Measurements from ENCODE around the gene SSR1. TPM values are rescaled to one million over a fixed set of nuclear protein-coding genes. Genes with fewer than 3 reads are reported as not detected.

Gene SSR1
- total RNA-seq, 2 experiments from 2014 or later: 49.6 to 55.1 TPM

- no peaks in the 10 kb centered on the region for H3K27me3 Mint-ChIP-seq
- peak overlapping the region; percentile 54 for H3K27ac Mint-ChIP-seq
- Histone ChIP-seq H3K9me3 (ENCODE audit: control insufficient read depth in 1 of 2, insufficient read depth in 1 of 2, low read length in 2 of 2) (no peaks in the 10 kb centered on the region), H3K36me3 (ENCODE audit: insufficient read depth, low read length) (peaks cover 35% of the 10 kb centered on the region), H3K27ac (ENCODE audit: low read depth in 1 of 2, low read length in 2 of 2) (no peak overlapping the region), H3K4me1 (ENCODE audit: insufficient read depth, low read length) (peaks cover 20% of the 10 kb centered on the region), H3K27me3 (ENCODE audit: control insufficient read depth in 1 of 2, insufficient read depth in 2 of 2, low read length in 2 of 2) (no peaks in the 10 kb centered on the region), H3K4me3 (ENCODE audit: low read length) (no peak overlapping the region)
- no peak for DNase-seq
- ATAC-seq (ENCODE audit: poor library complexity): no peak
- H3K4me1 Mint-ChIP-seq (ENCODE audit: low read depth): peaks cover 65% of the 10 kb centered on the region
- H3K36me3 Mint-ChIP-seq (ENCODE audit: low read depth): peaks cover 47% of the 10 kb centered on the region
- TF ChIP-seq, protein P1, sequence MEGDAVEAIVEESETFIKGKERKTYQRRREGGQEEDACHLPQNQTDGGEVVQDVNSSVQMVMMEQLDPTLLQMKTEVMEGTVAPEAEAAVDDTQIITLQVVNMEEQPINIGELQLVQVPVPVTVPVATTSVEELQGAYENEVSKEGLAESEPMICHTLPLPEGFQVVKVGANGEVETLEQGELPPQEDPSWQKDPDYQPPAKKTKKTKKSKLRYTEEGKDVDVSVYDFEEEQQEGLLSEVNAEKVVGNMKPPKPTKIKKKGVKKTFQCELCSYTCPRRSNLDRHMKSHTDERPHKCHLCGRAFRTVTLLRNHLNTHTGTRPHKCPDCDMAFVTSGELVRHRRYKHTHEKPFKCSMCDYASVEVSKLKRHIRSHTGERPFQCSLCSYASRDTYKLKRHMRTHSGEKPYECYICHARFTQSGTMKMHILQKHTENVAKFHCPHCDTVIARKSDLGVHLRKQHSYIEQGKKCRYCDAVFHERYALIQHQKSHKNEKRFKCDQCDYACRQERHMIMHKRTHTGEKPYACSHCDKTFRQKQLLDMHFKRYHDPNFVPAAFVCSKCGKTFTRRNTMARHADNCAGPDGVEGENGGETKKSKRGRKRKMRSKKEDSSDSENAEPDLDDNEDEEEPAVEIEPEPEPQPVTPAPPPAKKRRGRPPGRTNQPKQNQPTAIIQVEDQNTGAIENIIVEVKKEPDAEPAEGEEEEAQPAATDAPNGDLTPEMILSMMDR (IDR thresholded peaks at IDR 0.05): no peak
- H3K4me3 Mint-ChIP-seq: peak overlapping the region; percentile 84
- ChIA-PET POLR2A (interaction anchor here (5.5 kb wide), 1 partner anchor 79 kb away, joined by 48 read pairs; the partner anchor contains the start of genes CAGE1 and RIOK1), CTCF (interaction anchor here (0.8 kb wide), 1 partner anchor 36 kb away, joined by 3 read pairs; no protein-coding TSS in a partner anchor)
- H3K9me3 Mint-ChIP-seq: no peaks in the 10 kb centered on the region
- intact Hi-C loops (cut with DNase I, micrococcal nuclease): loop anchor here in 1 of 2 experiments (5.0 to 10.0 kb wide), 4 partner anchors 196 to 1126 kb away; partner anchors contain the start of genes BLOC1S5, EEF1E1 and SLC35B3
These were observed 1.8 kb downstream of the SSR1 start for GRCh38 chr6:7311176-7311575.

GRCh38 chr6:7309050-7309449 is 3.9 kb downstream of the SSR1 start:
- peaks cover 20% of the 10 kb centered on the region for H3K4me1 ChIP-seq (ENCODE audit: insufficient read depth, low read length)
- H3K27me3 ChIP-seq (ENCODE audit: control insufficient read depth in 1 of 2, insufficient read depth in 2 of 2, low read length in 2 of 2): no peaks in the 10 kb centered on the region
- no peak overlapping the region for H3K27ac ChIP-seq (ENCODE audit: low read depth in 1 of 2, low read length in 2 of 2)
- TF ChIP-seq, protein P1 (IDR thresholded peaks at IDR 0.05): no peak
- Mint-ChIP-seq H3K36me3 (ENCODE audit: low read depth) (peaks cover 68% of the 10 kb centered on the region), H3K4me3 (peak overlapping the region; percentile 4), H3K27ac (peak overlapping the region; percentile 57), H3K9me3 (no peaks in the 10 kb centered on the region), H3K4me1 (ENCODE audit: low read depth) (peaks cover 71% of the 10 kb centered on the region), H3K27me3 (no peaks in the 10 kb centered on the region)
- H3K36me3 ChIP-seq (ENCODE audit: insufficient read depth, low read length): peaks cover 54% of the 10 kb centered on the region
- intact Hi-C loops (cut with DNase I, micrococcal nuclease): no loop called here
- DNase-seq (no peak), ATAC-seq (ENCODE audit: poor library complexity) (no peak)
- no peaks in the 10 kb centered on the region for H3K9me3 ChIP-seq (ENCODE audit: control insufficient read depth in 1 of 2, insufficient read depth in 1 of 2, low read length in 2 of 2)
- no peak overlapping the region for H3K4me3 ChIP-seq (ENCODE audit: low read length)
- CTCF ChIA-PET: no interaction called here
- POLR2A ChIA-PET: interaction anchor here (0.7 kb wide), 1 partner anchor 101 kb away, joined by 3 read pairs; no protein-coding TSS in a partner anchor

DNA sequence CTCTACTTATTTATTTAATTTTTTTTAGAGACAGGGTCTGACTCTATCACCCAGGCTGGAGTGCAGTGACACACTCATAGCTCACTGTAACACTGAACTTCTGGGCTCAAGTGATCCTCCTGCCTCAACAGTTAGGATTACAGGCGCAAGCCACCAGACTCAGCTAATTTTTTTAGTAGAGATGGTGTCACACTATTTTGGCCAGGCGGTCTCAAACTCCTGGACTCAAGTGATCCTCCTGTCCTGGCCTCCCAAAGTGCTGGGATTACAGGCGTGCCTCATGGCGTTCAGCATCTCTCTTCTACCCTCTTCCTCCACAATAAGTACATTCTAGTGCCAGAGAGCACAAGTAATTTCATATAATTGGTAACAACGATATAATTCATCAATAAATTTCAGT is 5.5 kb downstream of the SSR1 start:
- H3K27me3 Mint-ChIP-seq: no peaks in the 10 kb centered on the region
- Histone ChIP-seq H3K27me3 (ENCODE audit: control insufficient read depth in 1 of 2, insufficient read depth in 2 of 2, low read length in 2 of 2) (no peaks in the 10 kb centered on the region), H3K9me3 (ENCODE audit: control insufficient read depth in 1 of 2, insufficient read depth in 1 of 2, low read length in 2 of 2) (no peaks in the 10 kb centered on the region), H3K4me1 (ENCODE audit: insufficient read depth, low read length) (peaks cover 12% of the 10 kb centered on the region), H3K36me3 (ENCODE audit: insufficient read depth, low read length) (peaks cover 68% of the 10 kb centered on the region), H3K4me3 (ENCODE audit: low read length) (no peak overlapping the region), H3K27ac (ENCODE audit: low read depth in 1 of 2, low read length in 2 of 2) (no peak overlapping the region)
- intact Hi-C loops (cut with DNase I, micrococcal nuclease): no loop called here
- H3K9me3 Mint-ChIP-seq: no peaks in the 10 kb centered on the region
- DNase-seq: no peak
- H3K36me3 Mint-ChIP-seq (ENCODE audit: low read depth): peaks cover 76% of the 10 kb centered on the region
- ChIA-PET POLR2A (no interaction called here), CTCF (no interaction called here)
- peak overlapping the region; percentile 57 for H3K27ac Mint-ChIP-seq
- ATAC-seq (ENCODE audit: poor library complexity): no peak
- peak overlapping the region; percentile 5 for H3K4me3 Mint-ChIP-seq
- H3K4me1 Mint-ChIP-seq (ENCODE audit: low read depth): peaks cover 60% of the 10 kb centered on the region
- TF ChIP-seq, protein P1 (IDR thresholded peaks at IDR 0.05): no peak

Data from CD4-positive, alpha-beta T cell (primary cell).